Measurements from ENCODE around the gene PERCC1. TPM values are rescaled to one million over a fixed set of nuclear protein-coding genes. Genes with fewer than 3 reads are reported as not detected.

The PERCC1 gene
- total RNA-seq, 1 donor from 2014 or later: 0.33 TPM

GRCh38 chr16:1459967-1460366 is 29.1 kb downstream of the PERCC1 start:
- ChIA-PET POLR2A (interaction anchor here (0.7 to 3.5 kb wide), 7 partner anchors 11 to 52 kb away, joined by 4 to 52 read pairs (median 30); partner anchors contain the start of genes CCDC154, TELO2 and UQCC4), CTCF (no interaction called here)
- no peak for DNase-seq
- Mint-ChIP-seq H3K9me3 (no peaks in the 10 kb centered on the region), H3K36me3 (ENCODE audit: low read depth) (peaks cover 50% of the 10 kb centered on the region), H3K4me1 (peaks cover 26% of the 10 kb centered on the region), H3K4me3 (no peak overlapping the region), H3K27me3 (no peaks in the 10 kb centered on the region), H3K27ac (peak overlapping the region; percentile 90)
- TF ChIP-seq CTCF (IDR thresholded peaks at IDR 0.05): no peak
- intact Hi-C loops (cut with micrococcal nuclease): loop anchor here (1.0 to 10.0 kb wide), 2 partner anchors 15 to 155 kb away; partner anchors contain the start of genes CLCN7, CRAMP1 and IFT140
- ATAC-seq (ENCODE audit: low read depth): no peak

- H3K27me3 Mint-ChIP-seq: no peaks in the 10 kb centered on the region
- POLR2A ChIA-PET: interaction anchor here (1.7 to 3.5 kb wide), 2 partner anchors 15 to 32 kb away, joined by 4 to 30 read pairs; partner anchors contain the start of gene CCDC154
- H3K4me3 Mint-ChIP-seq: no peak overlapping the region
- intact Hi-C loops (cut with micrococcal nuclease): no loop called here
- H3K27ac Mint-ChIP-seq: peak overlapping the region; percentile 90
- CTCF ChIA-PET: no interaction called here
- peaks cover 49% of the 10 kb centered on the region for H3K36me3 Mint-ChIP-seq (ENCODE audit: low read depth)
- no peaks in the 10 kb centered on the region for H3K9me3 Mint-ChIP-seq
- TF ChIP-seq CTCF (IDR thresholded peaks at IDR 0.05): no peak
- ATAC-seq (ENCODE audit: low read depth) (no peak), DNase-seq (no peak)
- H3K4me1 Mint-ChIP-seq: peaks cover 26% of the 10 kb centered on the region
Observed at GRCh38 chr16:1460602-1461138, 29.8 kb downstream of the PERCC1 start.

GRCh38 chr16:1461146-1461545 is 30.3 kb downstream of the PERCC1 start:
- Mint-ChIP-seq H3K9me3 (no peaks in the 10 kb centered on the region), H3K36me3 (ENCODE audit: low read depth) (peaks cover 48% of the 10 kb centered on the region), H3K27ac (peak overlapping the region; percentile 90), H3K4me3 (no peak overlapping the region), H3K4me1 (peaks cover 26% of the 10 kb centered on the region), H3K27me3 (no peaks in the 10 kb centered on the region)
- no peak for DNase-seq
- ATAC-seq (ENCODE audit: low read depth): no peak
- ChIA-PET CTCF (no interaction called here), POLR2A (no interaction called here)
- TF ChIP-seq CTCF (IDR thresholded peaks at IDR 0.05): no peak
- intact Hi-C loops (cut with micrococcal nuclease): no loop called here

- Mint-ChIP-seq H3K4me1 (peaks cover 17% of the 10 kb centered on the region), H3K4me3 (no peak overlapping the region), H3K9me3 (no peaks in the 10 kb centered on the region), H3K36me3 (ENCODE audit: low read depth) (peaks cover 50% of the 10 kb centered on the region), H3K27me3 (no peaks in the 10 kb centered on the region), H3K27ac (peak overlapping the region; percentile 24)
- CTCF ChIA-PET: no interaction called here
- no peak for TF ChIP-seq CTCF (IDR thresholded peaks at IDR 0.05)
- intact Hi-C loops (cut with micrococcal nuclease): no loop called here
- no peak for DNase-seq
- no peak for ATAC-seq (ENCODE audit: low read depth)
- POLR2A ChIA-PET: interaction anchor here (0.8 to 1.1 kb wide), 3 partner anchors 10 to 28 kb away, joined by 3 to 4 read pairs (median 3); partner anchors contain the start of gene CLCN7
Observed at GRCh38 chr16:1464196-1464893, 33.5 kb downstream of the PERCC1 start.

DNA sequence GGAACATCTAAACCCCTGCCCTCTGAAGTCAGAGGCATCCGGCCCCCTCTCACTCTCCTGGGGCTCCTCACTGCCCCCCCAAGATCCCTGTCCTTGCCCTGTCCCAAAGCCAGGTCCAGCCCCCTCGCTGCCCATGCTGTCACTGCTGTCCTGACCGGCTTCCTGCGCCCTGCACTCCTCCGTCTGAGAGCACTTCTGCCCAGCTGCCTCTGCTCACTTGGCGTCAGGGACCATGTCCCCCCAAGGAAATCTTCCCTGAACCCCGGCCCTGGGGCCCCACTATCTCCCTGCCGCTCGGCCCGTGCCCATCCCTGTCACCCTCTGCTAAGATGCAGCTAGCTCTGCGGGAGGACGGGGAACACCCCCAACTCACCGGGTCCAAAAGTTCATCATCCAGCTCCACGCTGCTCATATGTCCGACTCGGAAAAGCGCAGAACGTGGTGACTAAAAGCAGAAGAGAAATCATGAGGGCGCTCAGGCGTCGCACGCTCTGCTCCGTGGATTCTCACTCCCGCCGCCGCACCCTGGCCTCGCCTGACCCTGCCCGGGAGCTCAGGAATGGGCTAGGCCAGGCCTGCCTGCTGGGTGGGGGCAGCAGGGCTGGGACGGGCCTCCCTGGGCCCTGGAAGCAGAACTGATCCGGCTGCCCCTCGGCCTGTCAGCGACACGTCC is 34.2 kb downstream of the PERCC1 start:
- Mint-ChIP-seq H3K9me3 (no peaks in the 10 kb centered on the region), H3K36me3 (ENCODE audit: low read depth) (peaks cover 49% of the 10 kb centered on the region), H3K4me3 (no peak overlapping the region), H3K4me1 (peaks cover 20% of the 10 kb centered on the region), H3K27ac (no peak overlapping the region), H3K27me3 (no peaks in the 10 kb centered on the region)
- intact Hi-C loops (cut with micrococcal nuclease): no loop called here
- ATAC-seq (ENCODE audit: low read depth) (no peak), DNase-seq (no peak)
- ChIA-PET CTCF (no interaction called here), POLR2A (interaction anchor here (0.8 to 1.1 kb wide), 2 partner anchors 9 to 27 kb away, joined by 3 read pairs; partner anchors contain the start of gene CLCN7)
- no peak for TF ChIP-seq CTCF (IDR thresholded peaks at IDR 0.05)

Measured in activated B cell treated with CpG ODN at 0.5 μM for 24 hours (primary cell).